Fibroblast of pulmonary artery (primary cell): ENCODE results near the gene FUT3.
"Not testable (repeated sequence)": the region's sequence is repeated elsewhere in the genome, so short reads cannot be mapped to it uniquely, and the experiment has no call there.

ENCODE experiments used
- DNase-seq: peaks from one replicate; pipeline ENCODE4 v3.0.0-alpha.2; 2010; ENCODE audit warnings: low read depth
- H3K4me3 ChIP-seq: replicated peaks from 2 replicates; pipeline ENCODE4 v1.5.1; 2011; ENCODE audit warnings: low read depth, mild to moderate bottlenecking, control low read depth, low read length, moderate library complexity
- TF ChIP-seq, protein P1 (sequence below): IDR thresholded peaks from 2 replicates; pipeline ENCODE4 v1.5.1; 2011; ENCODE audit warnings: mild to moderate bottlenecking, control low read depth, low read length, inconsistent platforms; ENCODE audit errors: missing control alignments

Gene FUT3

DNA sequence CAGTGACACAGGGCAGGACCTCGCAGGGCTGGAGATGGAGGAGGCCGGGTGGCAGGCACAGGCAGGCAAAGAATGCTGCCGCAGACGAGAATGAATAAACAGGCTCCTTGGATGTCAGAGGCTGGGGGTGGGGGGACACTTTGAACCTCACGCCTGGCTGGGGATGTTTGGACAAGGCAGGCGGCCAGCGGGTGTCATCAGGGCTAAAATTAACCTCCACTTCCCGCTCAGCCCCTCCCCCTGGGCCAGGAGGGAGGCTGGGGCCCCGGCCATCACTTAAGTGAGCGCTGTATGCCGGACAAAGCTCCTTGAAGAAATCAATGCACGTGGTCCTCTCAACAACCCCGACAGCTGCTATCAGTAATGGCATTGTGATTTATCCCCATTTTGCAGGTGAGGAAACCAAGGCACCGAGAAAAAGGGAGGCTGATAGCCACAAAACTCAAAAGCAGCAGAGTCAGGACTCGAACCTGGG is 29.4 kb upstream of the FUT3 start:
- no peak overlapping the region for H3K4me3 ChIP-seq
- TF ChIP-seq, protein P1, sequence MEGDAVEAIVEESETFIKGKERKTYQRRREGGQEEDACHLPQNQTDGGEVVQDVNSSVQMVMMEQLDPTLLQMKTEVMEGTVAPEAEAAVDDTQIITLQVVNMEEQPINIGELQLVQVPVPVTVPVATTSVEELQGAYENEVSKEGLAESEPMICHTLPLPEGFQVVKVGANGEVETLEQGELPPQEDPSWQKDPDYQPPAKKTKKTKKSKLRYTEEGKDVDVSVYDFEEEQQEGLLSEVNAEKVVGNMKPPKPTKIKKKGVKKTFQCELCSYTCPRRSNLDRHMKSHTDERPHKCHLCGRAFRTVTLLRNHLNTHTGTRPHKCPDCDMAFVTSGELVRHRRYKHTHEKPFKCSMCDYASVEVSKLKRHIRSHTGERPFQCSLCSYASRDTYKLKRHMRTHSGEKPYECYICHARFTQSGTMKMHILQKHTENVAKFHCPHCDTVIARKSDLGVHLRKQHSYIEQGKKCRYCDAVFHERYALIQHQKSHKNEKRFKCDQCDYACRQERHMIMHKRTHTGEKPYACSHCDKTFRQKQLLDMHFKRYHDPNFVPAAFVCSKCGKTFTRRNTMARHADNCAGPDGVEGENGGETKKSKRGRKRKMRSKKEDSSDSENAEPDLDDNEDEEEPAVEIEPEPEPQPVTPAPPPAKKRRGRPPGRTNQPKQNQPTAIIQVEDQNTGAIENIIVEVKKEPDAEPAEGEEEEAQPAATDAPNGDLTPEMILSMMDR, result no peak

GRCh38 chr19:5880196-5880595 is 28.9 kb upstream of the FUT3 start:
- TF ChIP-seq, protein P1, result no peak
- no peak overlapping the region for H3K4me3 ChIP-seq
- DNase-seq, result no peak

More for the DNA sequence above, 29.4 kb upstream of the FUT3 start:
- DNase-seq, result peak; percentile 60

DNA sequence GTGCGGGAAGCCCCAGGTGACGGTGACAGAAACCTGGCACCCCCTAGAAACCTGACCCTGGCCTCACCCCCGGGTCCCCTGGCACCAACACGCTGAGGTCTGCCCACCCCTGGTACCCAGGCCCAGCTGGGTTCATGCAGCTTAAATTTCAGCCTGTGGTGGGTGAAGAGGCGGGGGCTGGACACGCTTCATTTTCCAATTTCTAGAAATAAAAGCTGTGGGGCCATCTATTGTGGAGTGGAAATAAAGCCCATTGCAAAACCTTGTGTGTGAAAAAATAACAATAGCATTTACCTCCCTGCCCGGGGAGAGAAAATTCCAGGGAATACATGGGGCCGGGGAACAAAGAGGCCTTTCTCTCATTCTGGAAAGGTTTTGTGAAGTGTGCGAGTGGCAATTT is 26.6 kb upstream of the FUT3 start:
- no peak for DNase-seq
- TF ChIP-seq, protein P1, result no peak
- no peak overlapping the region for H3K4me3 ChIP-seq

DNA sequence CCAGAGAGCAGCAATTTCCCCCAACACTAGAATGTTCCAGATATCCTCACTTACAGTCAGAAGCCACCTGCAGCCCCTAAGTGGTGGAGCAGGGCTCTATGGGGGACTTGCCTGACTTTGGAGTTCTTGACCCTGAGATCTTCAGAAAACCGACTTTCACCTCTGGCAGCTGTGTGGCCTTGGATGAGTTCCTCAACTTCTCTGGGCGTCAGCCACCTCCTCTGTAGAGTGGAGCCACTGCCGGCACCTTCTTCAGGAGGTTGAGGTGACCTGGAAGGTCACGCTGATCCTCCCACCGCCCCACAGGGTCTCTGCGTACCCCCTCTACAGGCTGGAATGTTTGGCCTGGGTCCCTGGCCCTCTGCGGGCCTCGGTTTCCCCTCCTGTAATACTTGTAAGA is 26.2 kb upstream of the FUT3 start:
- H3K4me3 ChIP-seq, result no peak overlapping the region
- TF ChIP-seq, protein P1, result no peak
- DNase-seq, result no peak

- DNase-seq, result peak; percentile 40
- not testable (repeated sequence) for H3K4me3 ChIP-seq
Measured at GRCh38 chr19:5874496-5874895, 23.2 kb upstream of the FUT3 start.

GRCh38 chr19:5873617-5874199 is 22.5 kb upstream of the FUT3 start:
- DNase-seq, result no peak
- H3K4me3 ChIP-seq, result no peak overlapping the region
- TF ChIP-seq, protein P1, result no peak

GRCh38 chr19:5870986-5871394 is 19.7 kb upstream of the FUT3 start:
- no peak for DNase-seq
- TF ChIP-seq, protein P1, result no peak
- H3K4me3 ChIP-seq, result no peak overlapping the region
